NK-92 (cell line): ENCODE measurements around the gene LRPAP1.

Experiments
- DNase-seq: peaks from one replicate; lab custom pipeline; 2025; ENCODE audit not compliant: unreplicated experiment; lab: John Stamatoyannopoulos, UW

The LRPAP1 gene

DNA sequence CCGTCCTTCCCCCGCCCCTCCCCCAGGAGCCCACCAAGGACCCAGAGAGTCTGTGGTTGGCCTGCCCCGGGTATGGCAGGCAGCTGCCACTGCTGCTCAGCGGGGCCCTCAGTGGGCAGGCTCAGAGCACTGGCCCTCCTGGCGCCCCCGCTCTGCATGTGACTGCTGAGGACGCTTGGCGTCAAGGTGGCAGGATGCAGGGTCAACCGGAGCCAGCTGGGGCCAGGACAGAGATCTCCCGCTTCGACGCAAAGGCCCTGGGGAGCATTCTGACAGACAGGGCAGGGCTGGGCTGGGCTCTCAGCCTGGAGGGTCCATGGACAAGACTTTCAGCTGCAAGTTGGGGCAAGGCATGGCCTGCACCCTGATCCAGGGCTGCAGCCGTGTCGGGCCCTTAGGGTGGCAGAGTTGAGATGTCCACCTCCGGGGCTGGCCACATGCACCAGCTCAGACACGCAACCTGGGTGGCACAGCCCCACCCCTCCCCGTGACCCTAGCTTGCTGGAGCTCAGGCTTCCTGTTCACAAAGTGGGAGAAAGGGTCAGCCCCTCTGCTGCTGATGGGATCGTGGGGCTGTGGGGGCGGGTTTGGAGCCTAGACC is 30.3 kb downstream of the LRPAP1 start:
- DNase-seq, result no peak

DNA sequence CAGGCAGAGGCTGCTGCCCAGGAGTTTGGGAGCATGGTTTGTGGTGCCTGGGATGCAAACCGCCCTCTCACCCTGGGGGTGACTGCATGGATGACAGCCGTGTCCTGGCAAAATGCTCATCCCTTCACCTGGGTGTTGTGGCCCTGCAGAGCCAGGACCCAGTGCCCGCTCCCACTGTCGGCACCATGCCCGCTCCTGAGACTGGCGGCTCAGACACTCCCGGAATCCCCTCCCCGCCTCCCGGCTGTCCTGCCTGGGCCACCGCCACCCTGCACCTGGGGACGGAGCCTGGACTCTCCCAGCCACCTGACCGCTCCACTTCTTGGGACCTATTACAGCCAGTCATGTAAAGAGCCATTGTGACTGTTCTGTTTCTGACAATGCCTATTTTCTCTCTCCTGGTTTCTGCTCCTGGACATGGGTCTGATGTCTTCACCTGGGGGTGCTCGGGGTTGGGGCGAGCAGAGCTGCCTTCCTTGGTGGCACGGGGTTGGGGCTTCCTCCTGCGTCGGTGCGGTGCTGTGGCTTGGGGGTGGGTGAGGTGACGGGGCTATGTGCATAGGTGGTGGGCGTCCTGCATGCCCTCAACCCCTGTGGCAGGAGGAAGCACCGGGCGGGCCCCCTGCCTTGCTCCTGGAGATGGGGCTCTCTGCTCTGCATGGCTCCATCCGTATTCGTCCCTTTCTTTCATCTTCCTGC is 30.9 kb downstream of the LRPAP1 start:
- no peak for DNase-seq

DNA sequence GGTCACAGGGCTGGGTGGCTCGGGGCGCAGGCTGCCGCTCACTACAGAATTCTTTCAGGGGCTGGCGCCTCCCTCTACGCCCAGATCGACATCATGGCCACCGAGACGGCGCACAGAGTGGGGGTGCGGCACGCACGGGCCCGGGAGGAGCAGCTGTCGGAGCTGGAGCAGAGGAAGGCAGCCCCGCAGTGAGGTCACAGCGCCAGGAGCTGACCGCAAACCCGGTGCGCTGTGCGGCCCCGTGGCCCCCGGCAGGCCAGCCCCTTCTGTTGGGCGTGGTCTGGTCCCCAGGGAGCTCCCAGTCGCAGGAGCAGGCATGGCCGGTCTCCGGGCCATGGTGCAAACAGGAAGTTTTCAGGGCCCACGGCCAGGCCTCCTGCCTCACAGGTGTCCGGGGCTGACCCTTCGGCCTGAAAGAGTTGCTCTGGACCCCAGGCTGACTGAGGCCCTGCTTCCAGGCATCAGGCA is 31.6 kb downstream of the LRPAP1 start:
- DNase-seq, result no peak

DNA sequence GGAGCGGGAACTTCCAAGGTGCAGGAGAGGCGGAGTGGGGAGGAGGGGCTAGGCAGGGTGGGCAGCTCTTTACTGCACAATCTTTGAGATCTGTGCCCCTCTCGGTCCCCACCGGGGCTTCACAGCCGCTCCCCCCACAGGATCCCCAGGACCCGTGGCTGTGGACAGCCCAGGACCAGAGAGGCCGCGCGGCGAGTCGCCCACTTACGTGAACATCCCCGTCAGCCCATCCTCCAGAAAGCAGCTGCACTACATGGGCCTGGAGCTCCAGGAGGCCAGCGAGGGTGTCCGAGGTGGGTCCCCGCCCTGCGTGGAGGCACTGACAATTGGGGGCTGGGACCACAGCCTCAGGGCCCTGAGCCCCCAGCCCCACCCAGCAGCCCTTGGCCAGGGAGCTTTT is 32.1 kb downstream of the LRPAP1 start:
- no peak for DNase-seq

DNA sequence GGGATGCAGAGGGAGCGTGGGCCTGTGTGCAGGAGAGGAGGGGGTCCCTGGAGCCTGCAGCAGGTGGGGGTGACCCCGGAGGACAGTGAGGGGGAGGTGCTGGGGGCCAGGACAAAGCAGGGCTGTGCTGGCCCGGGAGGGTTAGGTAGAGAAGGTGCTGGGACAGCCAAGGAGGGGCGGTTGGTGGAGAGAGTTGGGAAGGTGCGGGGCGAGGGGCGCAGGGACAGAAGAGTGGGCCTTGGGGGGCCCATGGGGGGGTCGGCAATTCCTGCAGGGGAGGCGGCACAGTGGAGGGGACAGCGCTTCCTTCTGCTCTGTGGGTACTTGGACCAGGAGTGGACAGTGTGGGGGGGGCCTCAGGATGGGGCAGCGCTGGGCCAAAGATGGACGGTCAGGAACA is 32.5 kb downstream of the LRPAP1 start:
- DNase-seq, result no peak

DNA sequence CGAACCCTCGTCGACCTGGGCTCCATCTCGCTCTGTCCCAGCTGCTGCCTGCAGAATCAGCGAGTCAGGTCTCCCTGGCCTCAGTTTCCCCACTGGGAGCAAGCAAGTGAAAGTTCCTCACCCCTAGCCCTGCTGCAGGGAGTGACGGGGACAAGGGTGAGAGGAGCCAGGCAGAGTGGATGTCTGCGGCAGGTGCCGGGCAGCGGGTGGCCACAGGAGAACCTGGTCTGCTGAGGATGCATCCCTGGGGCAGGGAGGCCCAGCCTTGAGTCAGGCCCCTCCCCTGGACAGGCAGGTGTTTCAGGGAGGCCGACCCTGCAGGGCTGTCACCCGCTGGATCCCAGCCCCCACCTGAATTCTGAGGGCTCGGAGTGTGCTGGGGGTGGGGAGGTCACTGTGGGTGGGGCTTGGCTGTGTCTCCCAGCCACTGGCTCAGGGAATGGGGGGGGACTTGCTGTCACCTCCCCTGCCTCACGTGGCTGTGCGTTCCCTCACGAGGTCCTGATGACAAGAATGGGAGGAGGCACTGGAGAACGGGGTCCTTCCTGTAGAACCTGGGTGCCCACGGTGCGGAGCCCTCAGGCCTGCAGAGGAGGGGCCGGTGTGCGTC is 33.2 kb downstream of the LRPAP1 start:
- DNase-seq, result no peak

DNA sequence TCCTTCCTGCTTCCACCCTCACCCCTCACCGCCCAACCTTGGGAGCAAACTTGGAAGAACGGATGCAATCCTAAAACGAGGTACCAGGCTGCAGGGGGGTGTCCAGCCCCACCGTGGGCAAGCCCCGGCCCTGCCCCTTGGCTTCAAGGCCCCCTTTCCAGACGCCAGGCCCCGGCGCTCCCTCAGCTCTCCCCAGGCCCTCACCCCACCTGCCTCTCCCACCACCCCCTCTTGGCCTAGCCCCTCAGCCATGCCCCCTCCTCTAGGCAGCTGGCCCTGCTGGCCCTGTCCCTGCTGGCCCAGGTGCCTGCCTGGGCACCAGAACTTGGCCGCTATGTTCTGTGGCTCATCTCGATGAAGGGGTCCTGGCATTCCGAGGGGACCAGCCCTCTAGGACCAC is 33.8 kb downstream of the LRPAP1 start:
- no peak for DNase-seq

DNA sequence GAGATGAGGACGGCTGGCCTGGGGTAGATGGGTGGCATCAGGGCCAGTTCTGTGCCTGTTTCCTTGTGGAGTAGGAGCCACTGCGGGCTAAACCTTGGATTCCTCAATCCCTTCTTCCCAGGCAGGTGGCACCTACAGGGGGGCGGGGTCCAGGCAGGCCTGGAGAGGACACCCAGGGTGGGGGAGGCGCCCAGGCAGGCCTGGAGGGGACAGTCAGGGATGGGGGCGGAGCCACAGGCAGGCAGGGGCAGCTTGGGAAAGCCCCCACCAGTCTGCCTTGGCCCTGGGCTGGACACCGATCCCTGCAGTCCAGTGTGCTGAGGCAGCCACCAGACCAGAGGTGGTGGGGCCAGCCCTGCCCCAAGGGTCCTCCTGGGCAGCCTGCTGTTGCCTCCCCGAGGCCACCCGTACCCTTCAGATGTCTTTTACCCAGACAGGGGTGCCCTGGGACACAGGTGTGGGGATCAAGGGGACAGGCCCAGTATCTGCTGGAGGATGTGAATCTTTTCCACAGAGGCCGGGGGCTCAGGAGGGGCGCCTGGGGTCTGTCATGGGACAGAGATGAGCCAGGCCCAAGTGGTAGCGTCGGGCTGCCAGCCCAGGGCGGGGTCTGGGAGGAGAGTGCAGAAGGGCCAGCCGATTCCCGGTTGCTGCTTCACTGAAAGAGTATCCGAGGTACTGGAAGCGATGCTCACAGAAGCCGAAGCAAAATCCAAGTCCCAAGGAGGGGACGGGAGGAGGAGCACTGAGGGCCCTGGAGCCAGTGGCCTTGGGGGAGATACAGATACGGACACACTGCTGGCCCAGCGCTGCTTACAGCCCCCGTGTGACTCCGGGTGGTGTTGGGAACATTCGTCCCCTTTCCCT is 34.5 kb downstream of the LRPAP1 start:
- DNase-seq, result no peak

DNA sequence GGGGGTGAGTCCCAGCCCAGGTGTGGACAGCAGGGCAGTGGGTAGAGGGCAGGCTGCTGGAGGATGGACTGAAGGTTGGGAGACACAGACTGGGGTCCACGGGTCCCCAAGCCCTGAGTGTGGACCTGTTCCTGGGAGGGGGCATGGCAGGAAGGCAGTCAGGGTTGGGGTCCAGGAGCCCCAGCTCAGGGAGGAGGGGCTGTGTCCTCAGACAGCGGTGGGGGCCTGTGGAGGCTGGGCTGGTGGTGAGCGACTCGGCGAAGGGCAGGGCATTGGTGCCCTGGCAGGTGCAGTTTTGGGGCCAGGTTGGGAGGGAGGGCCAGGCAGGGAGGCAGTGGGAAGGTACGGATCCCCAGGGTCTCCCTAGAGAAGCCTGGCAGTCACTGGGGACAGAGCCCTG is 35.1 kb downstream of the LRPAP1 start:
- no peak for DNase-seq

DNA sequence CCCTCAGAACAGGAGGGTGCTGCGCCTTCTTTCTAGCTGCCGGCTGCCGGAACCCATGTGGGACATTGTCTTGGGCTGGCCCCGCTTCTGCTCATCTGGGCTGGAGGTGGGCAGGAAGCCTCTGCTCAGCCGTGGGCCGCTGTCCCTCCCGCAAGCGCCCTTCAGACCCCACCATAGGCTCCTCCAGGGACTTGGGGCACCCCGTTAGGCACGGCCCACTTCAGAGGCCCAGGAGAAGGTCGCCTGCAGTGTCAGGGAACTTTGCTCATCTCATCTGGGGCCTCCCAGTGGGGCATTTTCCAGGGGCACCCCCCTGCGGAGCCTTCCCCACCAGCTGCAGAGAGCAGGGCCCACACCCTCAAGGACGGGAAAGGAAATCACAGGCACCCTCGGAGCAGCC is 36.2 kb downstream of the LRPAP1 start:
- no peak for DNase-seq

DNA sequence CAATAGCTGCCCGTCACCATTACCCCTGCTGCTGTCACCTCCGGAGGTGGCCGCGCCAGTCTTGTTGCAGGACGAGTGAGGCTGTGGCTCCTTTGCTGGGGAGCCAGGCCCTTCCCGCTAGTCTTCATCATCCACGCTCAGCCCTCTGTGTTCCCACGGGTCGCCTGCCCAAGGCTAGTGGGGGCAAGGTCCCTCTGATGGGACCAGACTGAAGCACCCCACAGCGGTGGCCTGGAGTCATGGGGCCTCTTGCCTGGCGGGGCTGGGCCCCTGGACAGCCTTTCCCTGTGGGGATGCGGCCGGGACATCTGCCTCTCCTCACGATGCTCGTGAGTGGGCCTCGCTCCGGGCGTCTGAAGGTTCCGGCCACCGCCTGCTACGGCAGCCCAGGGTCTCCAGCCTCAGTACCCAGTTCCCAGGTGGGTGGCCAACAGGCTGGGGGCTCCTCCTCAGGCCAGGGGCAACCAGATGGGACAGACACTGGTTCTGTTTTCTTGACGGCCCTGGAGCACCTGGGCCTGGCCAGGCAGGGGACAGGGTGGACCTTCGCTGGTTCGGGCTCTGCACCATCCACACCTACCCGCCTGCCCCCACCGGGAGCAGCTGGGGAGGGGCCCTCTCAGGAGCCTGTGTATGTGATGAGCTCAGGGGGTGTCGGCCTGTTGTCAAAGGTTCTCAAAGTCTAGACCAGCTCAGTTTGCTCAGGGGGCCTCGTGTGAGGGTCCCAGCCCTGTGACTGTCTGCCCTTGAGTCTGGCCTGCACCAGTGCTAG is 36.8 kb downstream of the LRPAP1 start:
- no peak for DNase-seq

DNA sequence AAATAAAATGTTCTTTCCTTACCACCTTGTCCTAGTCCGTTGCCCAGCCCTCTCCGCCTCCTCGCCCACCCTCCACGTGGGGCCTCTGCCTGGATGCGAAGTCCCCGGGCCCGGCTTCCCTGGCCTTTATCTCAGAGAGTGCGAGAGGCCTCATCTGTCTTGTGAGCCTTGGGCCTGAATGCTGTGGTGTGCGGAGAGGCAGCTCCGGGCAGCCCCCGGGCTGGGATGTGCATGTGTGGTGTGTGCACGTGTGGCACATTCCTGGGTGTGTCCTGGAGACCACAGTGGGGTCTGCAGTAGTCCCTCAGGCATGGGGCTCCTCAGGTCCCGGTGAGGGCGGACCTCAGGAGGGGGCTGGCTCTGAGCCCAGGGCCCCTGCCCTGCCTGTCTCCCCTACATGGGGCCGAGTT is 37.8 kb downstream of the LRPAP1 start:
- DNase-seq, result no peak

DNA sequence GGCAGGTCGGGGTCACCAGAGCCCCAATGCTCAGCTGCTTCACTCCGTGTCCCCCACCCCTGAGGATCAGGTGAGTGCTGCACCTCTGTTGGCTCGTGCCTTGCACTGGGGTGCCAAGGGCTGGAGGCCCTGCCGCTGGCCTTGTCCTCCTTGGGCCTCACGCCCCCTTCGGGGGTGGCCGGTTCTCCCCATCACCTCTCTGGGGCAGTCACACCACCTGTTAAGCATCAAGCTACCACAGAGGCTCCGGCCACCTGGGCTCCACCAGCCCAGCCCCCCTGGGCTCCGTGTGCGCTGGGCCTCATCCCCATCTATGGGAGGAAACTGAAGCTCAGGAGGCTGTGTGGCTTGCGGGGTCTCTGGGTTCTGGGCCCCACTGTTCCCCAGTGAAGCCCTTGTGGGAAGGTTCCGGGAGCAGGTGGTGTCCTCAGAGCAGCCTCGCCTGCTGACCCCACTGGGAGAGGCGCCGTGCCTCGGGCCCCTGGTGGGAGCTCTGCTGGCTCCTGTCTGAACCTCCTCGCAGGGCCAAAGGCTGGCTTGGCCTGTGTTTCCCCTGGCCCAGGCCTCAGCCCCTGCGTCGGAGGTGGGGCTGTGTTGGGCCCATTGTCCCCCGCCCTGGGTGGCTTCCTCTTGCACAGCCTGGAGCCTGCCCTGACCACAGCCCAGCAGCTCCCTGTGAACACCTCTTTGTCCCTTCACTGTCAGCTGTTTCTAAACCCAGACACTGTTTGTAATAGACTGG is 38.3 kb downstream of the LRPAP1 start:
- no peak for DNase-seq

DNA sequence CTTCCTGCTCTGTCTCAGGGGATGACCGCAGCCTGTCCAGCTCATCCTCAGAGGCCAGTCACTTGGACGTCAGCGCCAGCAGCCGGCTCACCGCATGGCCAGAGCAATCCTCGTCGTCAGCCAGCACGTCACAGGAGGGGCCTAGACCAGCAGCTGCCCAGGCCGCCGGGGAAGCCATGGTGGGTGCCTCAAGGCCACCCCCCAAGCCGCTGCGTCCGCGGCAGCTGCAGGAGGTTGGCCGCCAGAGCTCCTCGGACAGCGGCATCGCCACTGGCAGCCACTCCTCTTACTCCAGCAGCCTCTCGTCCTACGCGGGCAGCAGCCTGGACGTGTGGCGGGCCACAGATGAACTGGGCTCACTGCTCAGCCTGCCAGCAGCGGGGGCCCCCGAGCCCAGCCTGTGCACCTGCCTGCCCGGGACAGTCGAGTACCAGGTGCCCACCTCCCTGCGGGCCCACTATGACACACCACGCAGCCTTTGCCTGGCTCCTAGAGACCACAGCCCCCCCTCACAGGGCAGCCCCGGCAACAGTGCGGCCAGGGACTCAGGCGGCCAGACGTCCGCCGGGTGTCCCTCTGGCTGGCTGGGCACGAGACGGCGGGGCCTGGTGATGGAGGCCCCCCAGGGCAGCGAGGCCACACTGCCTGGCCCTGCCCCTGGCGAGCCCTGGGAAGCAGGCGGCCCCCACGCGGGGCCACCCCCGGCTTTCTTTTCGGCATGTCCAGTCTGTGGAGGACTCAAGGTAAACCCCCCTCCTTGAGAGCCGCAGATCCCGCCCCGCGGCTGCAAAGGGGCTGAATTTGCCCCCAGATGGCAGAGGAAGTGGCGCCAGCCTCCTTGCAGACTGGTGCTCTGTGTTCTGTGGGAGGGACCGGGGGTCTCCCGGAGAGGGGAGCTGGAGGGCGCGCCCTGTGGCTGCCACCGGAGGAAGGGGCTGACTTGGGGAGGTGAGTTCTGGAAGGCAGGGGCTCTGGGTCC is 39.2 kb downstream of the LRPAP1 start:
- no peak for DNase-seq

DNA sequence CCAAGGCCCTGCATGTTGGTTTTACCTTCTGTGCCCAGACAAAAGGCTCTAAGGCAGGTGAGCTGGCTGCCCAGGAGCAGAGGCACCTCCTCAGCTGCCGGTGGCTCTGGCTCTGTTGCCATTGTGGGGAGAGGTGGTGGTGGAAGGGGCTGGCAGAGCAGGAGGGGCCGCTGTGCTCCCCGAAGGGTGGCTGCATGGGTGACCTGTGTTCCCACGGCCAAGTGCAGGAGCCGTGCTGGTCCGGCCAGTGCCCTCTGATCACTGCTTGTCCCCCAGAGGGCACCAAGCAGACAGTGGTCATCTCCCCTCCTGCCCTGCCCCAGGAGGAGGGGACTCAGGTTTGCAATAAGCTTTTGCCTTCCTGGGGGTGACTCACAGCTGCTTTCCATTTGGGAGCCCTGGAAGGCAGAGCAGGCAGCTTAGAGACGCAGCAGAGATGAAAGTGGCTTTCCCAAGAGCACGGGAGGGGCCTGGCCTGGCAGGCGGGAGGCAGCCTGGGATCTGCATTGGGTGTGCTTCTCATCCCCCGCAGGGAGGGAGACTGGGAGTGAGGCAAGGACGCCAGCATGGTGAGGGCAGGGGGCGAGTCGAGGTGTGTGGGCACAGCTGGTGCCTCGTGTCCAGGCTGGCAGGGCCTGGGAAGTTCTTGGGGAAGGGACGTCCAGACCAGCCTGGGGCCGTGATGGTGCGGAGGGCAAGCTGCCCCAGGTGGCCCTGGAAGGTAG is 40.4 kb downstream of the LRPAP1 start:
- no peak for DNase-seq

DNA sequence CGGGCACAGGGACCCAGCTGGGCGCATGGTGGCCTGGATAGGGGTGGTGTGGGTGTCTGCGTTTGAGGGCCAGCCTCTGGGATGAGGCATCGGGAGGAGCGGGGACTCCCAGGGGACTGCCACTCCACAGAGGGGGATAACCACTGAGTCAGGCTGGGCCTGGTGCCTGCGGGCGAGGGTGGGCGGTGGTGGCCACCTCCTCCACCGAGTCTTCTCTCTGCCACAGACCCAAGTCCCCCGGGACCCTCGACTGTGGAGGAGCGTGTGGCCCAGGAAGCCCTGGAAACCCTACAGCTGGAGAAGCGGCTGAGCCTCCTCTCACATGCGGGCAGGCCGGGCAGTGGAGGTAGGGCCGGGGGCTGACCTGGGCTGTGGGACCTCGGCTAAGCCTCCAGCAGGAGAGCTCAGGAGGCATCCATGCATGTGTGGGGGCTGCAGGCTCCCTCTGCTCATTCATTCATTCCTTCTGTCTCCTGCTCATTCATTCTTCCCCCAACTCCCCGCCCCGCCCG is 42.7 kb downstream of the LRPAP1 start:
- no peak for DNase-seq

DNA sequence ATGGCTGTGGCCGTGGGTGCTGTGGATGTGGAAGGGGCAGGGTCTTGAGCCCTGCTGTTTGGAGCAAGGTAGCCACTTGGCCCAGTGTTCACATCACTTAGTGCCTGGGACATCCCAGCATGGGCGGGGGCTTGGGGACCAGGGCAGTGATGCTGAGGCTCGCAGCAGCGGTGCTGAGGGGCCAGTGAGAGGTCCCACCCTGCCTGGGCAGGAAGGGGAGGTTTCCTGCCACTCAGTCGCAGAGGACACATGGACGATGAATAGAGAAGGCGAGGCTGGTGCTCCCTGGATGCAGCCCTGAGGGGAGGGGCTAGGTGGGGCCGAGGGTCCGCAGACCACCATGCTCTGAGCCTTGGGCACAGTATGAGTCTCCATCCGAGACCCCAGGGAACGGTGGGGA is 43.4 kb downstream of the LRPAP1 start:
- DNase-seq, result no peak

DNA sequence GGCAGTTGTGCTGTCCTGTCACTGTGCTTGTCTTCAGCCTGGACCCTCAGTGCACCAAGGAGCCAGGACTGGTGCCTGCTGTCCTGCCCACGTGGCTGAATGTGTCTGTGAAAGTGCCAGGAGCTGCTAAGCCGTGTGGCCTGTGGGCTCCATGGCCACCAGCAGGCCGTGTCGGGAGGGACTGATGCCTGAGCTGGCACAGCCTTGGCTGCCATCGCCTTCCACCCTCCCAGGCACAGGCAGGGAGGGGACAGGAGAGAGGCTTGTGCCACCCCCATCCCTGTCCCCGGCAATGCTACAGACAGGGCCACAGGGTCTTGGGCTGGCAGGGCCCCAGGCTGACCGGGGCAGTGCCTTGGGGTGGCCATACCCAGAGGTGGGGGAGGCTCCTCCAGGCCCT is 44.4 kb downstream of the LRPAP1 start:
- no peak for DNase-seq
